H4 (cell line): ENCODE data around the gene KIF22. TPM values are rescaled to one million over a fixed set of nuclear protein-coding genes. Genes with fewer than 3 reads are reported as not detected.
"Not testable (repeated sequence)": the region's sequence is repeated elsewhere in the genome, so short reads cannot be mapped to it uniquely, and the experiment has no call there.

Source experiments
- DNase-seq: peaks from one replicate; pipeline ENCODE4 v3.0.0-alpha.2; 2015; ENCODE audit warnings: low spot score
- total RNA-seq: library from RNA; depleted of rRNA; stranded (reverse); fragments of >200 nt; shearing (Covaris generic); gene quantifications from 2 replicates; pipeline ENCODE4 v1.2.3, GENCODE V29; 2014; rRNA removed

Gene KIF22
- 60.9 and 72.7 TPM in 2 replicates for total RNA-seq

GRCh38 chr16:29790183-29790948 lies at the start of gene KIF22:
Gene KIF22, plus strand, starts transcription at chr16:29790751. Its CDS starts 9 bp downstream, at chr16:29790760.
- DNase-seq, result peak; percentile 97

GRCh38 chr16:29742683-29743275 lies 47.8 kb upstream of the KIF22 start:
- no peak for DNase-seq

GRCh38 chr16:29743475-29743826 lies 47.1 kb upstream of the KIF22 start:
- no peak for DNase-seq

- no peak for DNase-seq
These were observed 46.6 kb upstream of the KIF22 start for GRCh38 chr16:29743827-29744531.

GRCh38 chr16:29744541-29745101 lies 45.9 kb upstream of the KIF22 start:
- no peak for DNase-seq

GRCh38 chr16:29745121-29745852 lies 45.3 kb upstream of the KIF22 start:
- no peak for DNase-seq

- DNase-seq, result peak; percentile 82
These were observed 44.7 kb upstream of the KIF22 start, which contains the start of gene C16orf54 for GRCh38 chr16:29745853-29746345. Gene C16orf54, minus strand, starts transcription at chr16:29745990. Its CDS starts 1,039 bp downstream, at chr16:29744951.

- DNase-seq, result not testable (repeated sequence)
These were observed 44.0 kb upstream of the KIF22 start for GRCh38 chr16:29746518-29746917.

- DNase-seq, result no peak
These were observed 42.4 kb upstream of the KIF22 start for GRCh38 chr16:29747947-29748759.

GRCh38 chr16:29748760-29749149 lies 41.8 kb upstream of the KIF22 start:
- DNase-seq, result not testable (repeated sequence)

GRCh38 chr16:29753516-29753915 lies 37.0 kb upstream of the KIF22 start:
- DNase-seq, result no peak

GRCh38 chr16:29756654-29757053 lies 33.9 kb upstream of the KIF22 start:
- DNase-seq, result no peak

- not testable (repeated sequence) for DNase-seq
These were observed 33.5 kb upstream of the KIF22 start for GRCh38 chr16:29757086-29757485.

GRCh38 chr16:29757950-29758466 lies 32.5 kb upstream of the KIF22 start:
- DNase-seq, result peak; percentile 56

- no peak for DNase-seq
These were observed 29.8 kb upstream of the KIF22 start for GRCh38 chr16:29760567-29761279.

GRCh38 chr16:29761280-29761651 lies 29.3 kb upstream of the KIF22 start:
- not testable (repeated sequence) for DNase-seq

- DNase-seq, result no peak
These were observed 28.7 kb upstream of the KIF22 start for GRCh38 chr16:29761882-29762281.

GRCh38 chr16:29763326-29763725 lies 27.2 kb upstream of the KIF22 start:
- DNase-seq, result no peak

GRCh38 chr16:29765167-29766032 lies 25.2 kb upstream of the KIF22 start:
- no peak for DNase-seq
